ENCODE results near the gene PTK7. TPM values are rescaled to one million over a fixed set of nuclear protein-coding genes. Genes with fewer than 3 reads are reported as not detected.

PTK7 gene
- total RNA-seq, 2 experiments from 2014 or later = 1.2 to 1.6 TPM

DNA sequence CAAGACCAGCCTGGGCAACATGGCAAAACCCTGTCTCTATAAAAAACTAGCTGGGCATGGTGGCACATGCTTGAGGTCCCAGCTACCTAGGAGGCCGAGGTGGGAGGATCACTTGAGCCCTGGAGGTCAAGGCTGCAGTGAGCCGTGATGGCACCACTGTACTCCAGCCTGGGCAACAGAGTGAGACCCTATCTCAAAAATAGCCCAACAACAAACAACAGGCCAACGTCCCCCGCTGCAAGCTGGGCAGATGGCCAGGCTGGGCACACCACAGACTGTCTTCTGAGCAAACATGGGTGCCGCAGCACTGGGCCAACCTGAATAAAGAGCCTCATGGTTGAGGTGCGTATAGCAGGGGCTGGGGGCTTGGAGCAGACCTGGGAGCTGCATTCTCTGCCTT, 48.4 kb downstream of the PTK7 start:
- TF ChIP-seq, protein P1, sequence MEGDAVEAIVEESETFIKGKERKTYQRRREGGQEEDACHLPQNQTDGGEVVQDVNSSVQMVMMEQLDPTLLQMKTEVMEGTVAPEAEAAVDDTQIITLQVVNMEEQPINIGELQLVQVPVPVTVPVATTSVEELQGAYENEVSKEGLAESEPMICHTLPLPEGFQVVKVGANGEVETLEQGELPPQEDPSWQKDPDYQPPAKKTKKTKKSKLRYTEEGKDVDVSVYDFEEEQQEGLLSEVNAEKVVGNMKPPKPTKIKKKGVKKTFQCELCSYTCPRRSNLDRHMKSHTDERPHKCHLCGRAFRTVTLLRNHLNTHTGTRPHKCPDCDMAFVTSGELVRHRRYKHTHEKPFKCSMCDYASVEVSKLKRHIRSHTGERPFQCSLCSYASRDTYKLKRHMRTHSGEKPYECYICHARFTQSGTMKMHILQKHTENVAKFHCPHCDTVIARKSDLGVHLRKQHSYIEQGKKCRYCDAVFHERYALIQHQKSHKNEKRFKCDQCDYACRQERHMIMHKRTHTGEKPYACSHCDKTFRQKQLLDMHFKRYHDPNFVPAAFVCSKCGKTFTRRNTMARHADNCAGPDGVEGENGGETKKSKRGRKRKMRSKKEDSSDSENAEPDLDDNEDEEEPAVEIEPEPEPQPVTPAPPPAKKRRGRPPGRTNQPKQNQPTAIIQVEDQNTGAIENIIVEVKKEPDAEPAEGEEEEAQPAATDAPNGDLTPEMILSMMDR (IDR thresholded peaks at IDR 0.05) = no peak
- H3K4me1 Mint-ChIP-seq (ENCODE audit: low read depth) = no peaks in the 10 kb centered on the region
- H3K9me3 Mint-ChIP-seq = no peaks in the 10 kb centered on the region
- Histone ChIP-seq H3K27me3 (ENCODE audit: control insufficient read depth in 1 of 2, insufficient read depth in 2 of 2, low read length in 2 of 2) (no peaks in the 10 kb centered on the region), H3K4me3 (ENCODE audit: low read length) (no peak overlapping the region), H3K27ac (ENCODE audit: low read depth in 1 of 2, low read length in 2 of 2) (no peak overlapping the region), H3K4me1 (ENCODE audit: insufficient read depth, low read length) (no peaks in the 10 kb centered on the region), H3K9me3 (ENCODE audit: control insufficient read depth in 1 of 2, insufficient read depth in 1 of 2, low read length in 2 of 2) (no peaks in the 10 kb centered on the region), H3K36me3 (ENCODE audit: insufficient read depth, low read length) (no peaks in the 10 kb centered on the region)
- H3K4me3 Mint-ChIP-seq = no peak overlapping the region
- no peaks in the 10 kb centered on the region for H3K36me3 Mint-ChIP-seq (ENCODE audit: low read depth)
- H3K27me3 Mint-ChIP-seq = no peaks in the 10 kb centered on the region
- ATAC-seq (ENCODE audit: poor library complexity) = no peak
- H3K27ac Mint-ChIP-seq = no peak overlapping the region
- ChIA-PET POLR2A (no interaction called here), CTCF (no interaction called here)
- intact Hi-C loops (cut with DNase I, micrococcal nuclease) = no loop called here
- no peak for DNase-seq

DNA sequence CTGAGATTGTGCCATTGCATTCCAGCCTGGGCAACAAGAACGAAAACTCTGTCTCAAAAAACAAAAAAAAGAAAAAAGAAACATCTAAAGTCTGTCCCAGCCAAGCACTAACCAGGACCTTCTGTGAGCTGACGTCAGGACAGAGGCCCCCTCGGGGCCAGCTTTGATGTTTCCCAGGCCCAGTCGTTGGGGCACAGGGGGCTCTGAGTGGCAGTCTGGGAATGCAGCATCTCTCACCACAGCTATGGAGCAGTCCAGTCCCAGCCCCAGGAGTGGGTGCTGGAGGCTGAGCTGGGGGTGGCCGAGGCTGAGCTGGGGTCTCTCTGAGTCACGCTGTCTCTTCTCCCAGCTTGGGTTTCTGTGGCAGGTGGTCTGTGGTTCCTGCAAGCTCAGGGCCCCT, 49.0 kb downstream of the PTK7 start:
- H3K36me3 ChIP-seq (ENCODE audit: insufficient read depth, low read length) = no peaks in the 10 kb centered on the region
- intact Hi-C loops (cut with DNase I, micrococcal nuclease) = no loop called here
- no peak overlapping the region for H3K27ac Mint-ChIP-seq
- H3K27me3 ChIP-seq (ENCODE audit: control insufficient read depth in 1 of 2, insufficient read depth in 2 of 2, low read length in 2 of 2) = no peaks in the 10 kb centered on the region
- no peaks in the 10 kb centered on the region for H3K36me3 Mint-ChIP-seq (ENCODE audit: low read depth)
- H3K4me3 Mint-ChIP-seq = no peak overlapping the region
- no peaks in the 10 kb centered on the region for H3K9me3 ChIP-seq (ENCODE audit: control insufficient read depth in 1 of 2, insufficient read depth in 1 of 2, low read length in 2 of 2)
- DNase-seq = no peak
- H3K27me3 Mint-ChIP-seq = no peaks in the 10 kb centered on the region
- ChIA-PET CTCF (no interaction called here), POLR2A (no interaction called here)
- H3K4me1 ChIP-seq (ENCODE audit: insufficient read depth, low read length) = no peaks in the 10 kb centered on the region
- no peaks in the 10 kb centered on the region for H3K9me3 Mint-ChIP-seq
- TF ChIP-seq, protein P1 (IDR thresholded peaks at IDR 0.05) = no peak
- no peak overlapping the region for H3K4me3 ChIP-seq (ENCODE audit: low read length)
- H3K27ac ChIP-seq (ENCODE audit: low read depth in 1 of 2, low read length in 2 of 2) = no peak overlapping the region
- no peak for ATAC-seq (ENCODE audit: poor library complexity)
- no peaks in the 10 kb centered on the region for H3K4me1 Mint-ChIP-seq (ENCODE audit: low read depth)

DNA sequence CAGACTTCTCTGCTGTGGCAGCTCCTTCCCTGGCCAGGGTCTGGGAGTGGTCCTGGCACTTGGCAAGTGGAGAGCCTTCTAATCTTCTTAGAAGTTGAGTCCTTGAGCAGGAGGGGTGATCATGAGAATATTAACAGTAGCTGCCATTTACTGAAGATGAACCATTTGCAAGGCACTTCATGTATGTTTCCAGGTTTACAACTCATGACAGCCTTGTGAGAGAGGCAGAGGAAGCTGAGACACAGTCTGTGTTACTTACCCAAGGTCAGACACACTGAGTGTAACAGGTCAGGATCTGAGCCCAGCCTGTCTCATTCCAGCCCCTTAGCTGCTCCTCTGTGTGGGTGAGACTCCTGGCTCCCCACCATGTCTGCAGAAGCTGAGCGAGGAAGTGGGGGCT, 49.4 kb downstream of the PTK7 start:
- no peak overlapping the region for H3K4me3 Mint-ChIP-seq
- intact Hi-C loops (cut with DNase I, micrococcal nuclease) = no loop called here
- ChIA-PET POLR2A (no interaction called here), CTCF (no interaction called here)
- no peaks in the 10 kb centered on the region for H3K27me3 ChIP-seq (ENCODE audit: control insufficient read depth in 1 of 2, insufficient read depth in 2 of 2, low read length in 2 of 2)
- no peak overlapping the region for H3K27ac ChIP-seq (ENCODE audit: low read depth in 1 of 2, low read length in 2 of 2)
- no peaks in the 10 kb centered on the region for H3K9me3 Mint-ChIP-seq
- H3K4me3 ChIP-seq (ENCODE audit: low read length) = no peak overlapping the region
- H3K27ac Mint-ChIP-seq = no peak overlapping the region
- H3K27me3 Mint-ChIP-seq = no peaks in the 10 kb centered on the region
- no peaks in the 10 kb centered on the region for H3K4me1 ChIP-seq (ENCODE audit: insufficient read depth, low read length)
- no peaks in the 10 kb centered on the region for H3K9me3 ChIP-seq (ENCODE audit: control insufficient read depth in 1 of 2, insufficient read depth in 1 of 2, low read length in 2 of 2)
- no peaks in the 10 kb centered on the region for H3K36me3 Mint-ChIP-seq (ENCODE audit: low read depth)
- no peaks in the 10 kb centered on the region for H3K4me1 Mint-ChIP-seq (ENCODE audit: low read depth)
- TF ChIP-seq, protein P1 (IDR thresholded peaks at IDR 0.05) = no peak
- no peak for ATAC-seq (ENCODE audit: poor library complexity)
- no peak for DNase-seq
- H3K36me3 ChIP-seq (ENCODE audit: insufficient read depth, low read length) = no peaks in the 10 kb centered on the region
